Small intestine (tissue), 7 donors: ENCODE results near the gene CCR5AS.

Experiments used
- DNase-seq, 2 donors: peaks; one replicate each; pipeline versions ENCODE4 v3.0.0 to v3.0.0-alpha.2; 2013
- FAIRE-seq: peaks from 2 replicates; lab custom pipeline; 2012; peaks lifted over from hg19 to GRCh38; lab: Jason Lieb, UNC
- H3K27ac ChIP-seq, 3 donors: one replicate each; pipeline ENCODE4 v1.5.1; 2013; ENCODE audit warnings: low read length in 2 of 3, mild to moderate bottlenecking in 2 of 3, control low read depth in 1 of 3, inconsistent platforms in 1 of 3, low read depth in 1 of 3, moderate library complexity in 1 of 3
- H3K27me3 ChIP-seq, 3 donors: one replicate each; pipeline ENCODE4 v1.6.1; 2013; ENCODE audit warnings: low read length in 3 of 3, inconsistent platforms in 1 of 3; ENCODE audit not compliant: control insufficient read depth in 3 of 3, insufficient read depth in 3 of 3
- H3K36me3 ChIP-seq, 3 donors: one replicate each; pipeline ENCODE4 v1.6.1; 2013; ENCODE audit warnings: low read length in 3 of 3, inconsistent platforms in 1 of 3, low read depth in 1 of 3, mild to moderate bottlenecking in 1 of 3, moderate library complexity in 1 of 3; ENCODE audit not compliant: control insufficient read depth in 3 of 3, insufficient read depth in 2 of 3
- H3K4me1 ChIP-seq, 3 donors: one replicate each; pipeline ENCODE4 v1.6.1; 2013; ENCODE audit warnings: low read length in 2 of 3, inconsistent platforms in 1 of 3, low read depth in 1 of 3, mild to moderate bottlenecking in 1 of 3, moderate library complexity in 1 of 3; ENCODE audit not compliant: control insufficient read depth in 3 of 3, insufficient read depth in 2 of 3
- H3K4me3 ChIP-seq, 3 donors: one replicate each; pipeline ENCODE4 v1.5.1; 2013; ENCODE audit warnings: low read length in 3 of 3, control low read depth in 1 of 3, inconsistent platforms in 1 of 3, low read depth in 1 of 3, mild to moderate bottlenecking in 1 of 3, moderate library complexity in 1 of 3
- H3K9me3 ChIP-seq, 2 donors: one replicate each; pipeline ENCODE4 v1.6.1; 2013; ENCODE audit warnings: low read depth in 1 of 2, low read length in 1 of 2; ENCODE audit not compliant: control insufficient read depth in 2 of 2, insufficient read depth in 1 of 2
- WGBS, 3 donors: extraction: QIAGEN DNeasy Blood & Tissue Kit; methylation state at CpG; one replicate each; pipeline ENCODE4 v1.1.7; 2013; 5-methylcytosine and 5-hydroxymethylcytosine counted together
- donor health status: healthy with polysubstance abuse.
- donor health status: control.
- donor health status: control.
- donor health status: Bipolar disorder and iron deficiency.
- donor health status: healthy.

CCR5AS gene

DNA sequence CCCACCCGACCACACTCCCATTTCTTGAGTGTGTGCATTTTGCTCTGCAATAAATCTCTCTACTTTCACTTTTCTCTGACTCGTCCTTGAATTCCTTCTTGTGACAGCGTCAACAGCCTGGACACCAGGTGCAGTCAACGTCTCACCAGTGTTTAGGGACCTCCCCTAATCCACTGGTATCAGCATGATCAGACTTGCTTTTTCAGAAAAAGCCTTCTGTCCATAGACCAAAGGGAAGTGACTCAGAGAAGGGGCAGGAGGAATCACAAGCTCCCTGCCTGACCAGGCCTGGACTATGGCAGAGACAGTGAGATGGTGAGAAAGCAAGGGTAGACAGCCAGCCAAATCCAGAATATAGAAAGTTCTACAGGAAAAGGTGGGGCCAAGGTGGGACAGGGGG, 20.7 kb downstream of the CCR5AS start:
- no peak for FAIRE-seq
- WGBS, 3 donors = 9 to 34% (median 14%) methylated on average over 4 of the region's 4 CpGs
- H3K36me3 ChIP-seq = no peaks in the 10 kb centered on the region
- peak; percentile 59 to 79 for DNase-seq
- no peaks in the 10 kb centered on the region for H3K27me3 ChIP-seq
- peak overlapping the region in 1 of 3 donors; percentile 12 for H3K27ac ChIP-seq
- no peak overlapping the region for H3K4me3 ChIP-seq
- H3K4me1 ChIP-seq = peaks cover 0 to 8% (median 3%) of the 10 kb centered on the region in 3 donors
- H3K9me3 ChIP-seq = peaks cover 0 to 6% of the 10 kb centered on the region in 2 donors

DNA sequence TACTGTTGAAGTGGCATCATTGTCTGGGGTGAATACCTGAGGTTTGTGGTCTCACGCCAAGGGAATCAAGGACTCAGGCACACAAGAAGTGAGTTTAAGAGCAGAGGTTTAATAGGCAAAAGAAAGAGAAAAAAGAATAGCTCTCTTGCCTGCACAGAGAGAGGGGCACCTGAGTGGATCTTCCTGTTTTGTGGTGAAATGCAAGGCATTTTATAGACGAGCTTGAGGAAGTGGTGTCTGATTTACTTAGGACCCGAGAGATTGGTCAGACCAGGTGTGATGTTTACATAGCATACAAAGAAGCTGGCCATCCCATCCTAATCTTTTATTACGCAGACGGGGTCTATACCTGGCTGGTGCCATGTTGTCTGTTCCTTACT, 22.9 kb downstream of the CCR5AS start:
- H3K27me3 ChIP-seq = no peaks in the 10 kb centered on the region
- H3K9me3 ChIP-seq = peaks cover 0 to 6% of the 10 kb centered on the region in 2 donors
- H3K36me3 ChIP-seq = no peaks in the 10 kb centered on the region
- WGBS, 3 donors = 51 to 59% (median 53%) methylated on average over 5 of the region's 5 CpGs
- H3K4me3 ChIP-seq = no peak overlapping the region
- FAIRE-seq (no peak), DNase-seq (no peak)
- H3K27ac ChIP-seq = no peak overlapping the region
- peaks cover 0 to 11% (median 3%) of the 10 kb centered on the region in 3 donors for H3K4me1 ChIP-seq

- 38 to 54% (median 49%) methylated on average over 6 of the region's 6 CpGs for WGBS, 3 donors
- DNase-seq = peak in 1 of 2 donors; percentile 64
- no peaks in the 10 kb centered on the region for H3K36me3 ChIP-seq
- H3K4me3 ChIP-seq = no peak overlapping the region
- H3K27me3 ChIP-seq = no peaks in the 10 kb centered on the region
- peaks cover 0 to 11% (median 3%) of the 10 kb centered on the region in 3 donors for H3K4me1 ChIP-seq
- peaks cover 0 to 6% of the 10 kb centered on the region in 2 donors for H3K9me3 ChIP-seq
- H3K27ac ChIP-seq = no peak overlapping the region
- FAIRE-seq = no peak
These were observed 23.5 kb downstream of the CCR5AS start for GRCh38 chr3:46383211-46383950.

DNA sequence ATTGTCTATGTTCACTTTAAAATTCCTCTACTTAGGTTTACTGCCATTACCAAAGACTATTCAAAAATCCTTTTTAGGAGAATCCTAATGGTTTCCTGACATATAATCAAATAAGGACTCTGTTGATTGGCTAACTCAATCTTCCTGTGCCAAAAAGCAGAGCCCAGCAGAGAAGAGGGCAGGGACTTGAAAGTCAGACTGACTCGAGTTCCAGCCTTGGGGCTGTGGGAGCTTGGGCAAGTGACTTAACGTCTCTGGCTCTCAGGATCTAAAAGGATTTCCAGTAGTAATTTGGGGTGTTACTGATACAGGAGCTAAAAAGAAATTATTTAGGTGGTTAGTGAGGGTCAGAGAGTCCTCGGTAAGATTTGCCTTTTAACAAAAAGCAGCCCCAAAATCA, 25.2 kb downstream of the CCR5AS start:
- Histone ChIP-seq H3K36me3 (no peaks in the 10 kb centered on the region), H3K27ac (no peak overlapping the region), H3K4me3 (no peak overlapping the region), H3K27me3 (no peaks in the 10 kb centered on the region), H3K4me1 (peaks cover 0 to 11% (median 3%) of the 10 kb centered on the region in 3 donors), H3K9me3 (no peaks in the 10 kb centered on the region)
- WGBS, 3 donors = 58 to 62% (median 59%) methylated on average over 3 of the region's 3 CpGs
- DNase-seq (no peak), FAIRE-seq (no peak)

- 77 to 82% (median 80%) methylated on average over 8 of the region's 8 CpGs for WGBS, 3 donors
- FAIRE-seq (no peak), DNase-seq (peak in 1 of 2 donors; percentile 27)
- H3K27ac ChIP-seq = peak overlapping the region in 1 of 3 donors; percentile 57
- H3K4me1 ChIP-seq = peaks cover 0 to 7% (median 3%) of the 10 kb centered on the region in 3 donors
- H3K9me3 ChIP-seq = no peaks in the 10 kb centered on the region
- H3K27me3 ChIP-seq = no peaks in the 10 kb centered on the region
- no peaks in the 10 kb centered on the region for H3K36me3 ChIP-seq
- H3K4me3 ChIP-seq = no peak overlapping the region
These were observed 26.2 kb downstream of the CCR5AS start for GRCh38 chr3:46380471-46381221.

GRCh38 chr3:46378426-46378942, 28.4 kb downstream of the CCR5AS start:
- FAIRE-seq (no peak), DNase-seq (peak; percentile 67 to 74)
- Histone ChIP-seq H3K9me3 (no peaks in the 10 kb centered on the region), H3K27me3 (peaks cover 0 to 11% (median 0%) of the 10 kb centered on the region in 3 donors), H3K4me3 (no peak overlapping the region), H3K4me1 (peaks cover 0 to 7% (median 3%) of the 10 kb centered on the region in 3 donors), H3K36me3 (no peaks in the 10 kb centered on the region), H3K27ac (no peak overlapping the region)
- 46 to 49% (median 47%) methylated on average over 8 of the region's 8 CpGs for WGBS, 3 donors

- 28 to 40% (median 37%) methylated on average over 2 of the region's 2 CpGs for WGBS, 3 donors
- FAIRE-seq (no peak), DNase-seq (no peak)
- no peaks in the 10 kb centered on the region for H3K9me3 ChIP-seq
- peaks cover 0 to 11% (median 0%) of the 10 kb centered on the region in 3 donors for H3K27me3 ChIP-seq
- H3K4me1 ChIP-seq = peaks cover 0 to 3% (median 0%) of the 10 kb centered on the region in 3 donors
- H3K4me3 ChIP-seq = no peak overlapping the region
- H3K27ac ChIP-seq = no peak overlapping the region
- H3K36me3 ChIP-seq = no peaks in the 10 kb centered on the region
These were observed 31.1 kb downstream of the CCR5AS start for GRCh38 chr3:46375814-46376213.

GRCh38 chr3:46375218-46375617, 31.6 kb downstream of the CCR5AS start:
- Histone ChIP-seq H3K27me3 (peaks cover 0 to 11% (median 0%) of the 10 kb centered on the region in 3 donors), H3K4me1 (no peaks in the 10 kb centered on the region), H3K9me3 (no peaks in the 10 kb centered on the region), H3K4me3 (no peak overlapping the region), H3K27ac (no peak overlapping the region), H3K36me3 (no peaks in the 10 kb centered on the region)
- DNase-seq (no peak), FAIRE-seq (no peak)
- WGBS, 3 donors = 55 to 75% (median 69%) methylated on average over 2 of the region's 2 CpGs
